SK-N-SH treated with all-trans-retinoic acid at 6 μM for 48 hours (cell line): ENCODE results near the gene RUSF1.

Experiments used
- ARNTL ChIP-seq: fragments of 450-650 bp; formaldehyde crosslinking; IDR thresholded peaks from 2 replicates; pipeline ENCODE4 v1.5.0; 2020; ENCODE audit warnings: low read depth, mild to moderate bottlenecking, moderate library complexity, borderline replicate concordance
- ISL1 ChIP-seq: fragments of 250-450 bp; sonication (Bioruptor Pico); IDR thresholded peaks from 2 replicates; pipeline ENCODE4 v2.1.2; 2022; ENCODE audit warnings: mild to moderate bottlenecking, moderate library complexity
- PATZ1 ChIP-seq: fragments of 250-450 bp; sonication (Bioruptor Pico); IDR thresholded peaks from 2 replicates; pipeline ENCODE4 v1.8.0; 2020; ENCODE audit warnings: mild to moderate bottlenecking, moderate library complexity, borderline replicate concordance
- PPARA ChIP-seq: fragments of 250-450 bp; sonication (Bioruptor Pico); IDR thresholded peaks from 2 replicates; pipeline ENCODE4 v1.5.0; 2020; ENCODE audit warnings: mild to moderate bottlenecking, borderline replicate concordance
- RARB ChIP-seq: fragments of 250-450 bp; sonication (Bioruptor Pico); IDR thresholded peaks from 2 replicates; pipeline ENCODE4 v1.8.0; 2021; ENCODE audit warnings: mild to moderate bottlenecking, moderate library complexity
- TCF4 ChIP-seq: fragments of 250-450 bp; sonication (Bioruptor Pico); IDR thresholded peaks from 2 replicates; pipeline ENCODE4 v1.8.0; 2021; ENCODE audit warnings: mild to moderate bottlenecking, moderate library complexity, borderline replicate concordance
- TOX ChIP-seq: fragments of 250-450 bp; sonication (Bioruptor Pico); IDR thresholded peaks from 2 replicates; pipeline ENCODE4 v1.8.0; 2021; ENCODE audit warnings: mild to moderate bottlenecking, moderate library complexity, borderline replicate concordance
- TSHZ2 ChIP-seq: fragments of 250-450 bp; sonication (Bioruptor Pico); IDR thresholded peaks from 2 replicates; pipeline ENCODE4 v1.5.0; 2020; ENCODE audit warnings: mild to moderate bottlenecking, moderate library complexity
- ZFP3 ChIP-seq: fragments of 250-450 bp; sonication (Bioruptor Pico); IDR thresholded peaks from 2 replicates; pipeline ENCODE4 v1.5.0; 2020; ENCODE audit warnings: mild to moderate bottlenecking, moderate library complexity
- ZFP30 ChIP-seq: fragments of 450-650 bp; formaldehyde crosslinking; IDR thresholded peaks from 2 replicates; pipeline ENCODE4 v1.5.0; 2022; ENCODE audit warnings: mild to moderate bottlenecking, moderate library complexity
- ZNF70 ChIP-seq: fragments of 450-650 bp; formaldehyde crosslinking; IDR thresholded peaks from 2 replicates; pipeline ENCODE4 v1.5.0; 2020; ENCODE audit warnings: mild to moderate bottlenecking, moderate library complexity

DNA sequence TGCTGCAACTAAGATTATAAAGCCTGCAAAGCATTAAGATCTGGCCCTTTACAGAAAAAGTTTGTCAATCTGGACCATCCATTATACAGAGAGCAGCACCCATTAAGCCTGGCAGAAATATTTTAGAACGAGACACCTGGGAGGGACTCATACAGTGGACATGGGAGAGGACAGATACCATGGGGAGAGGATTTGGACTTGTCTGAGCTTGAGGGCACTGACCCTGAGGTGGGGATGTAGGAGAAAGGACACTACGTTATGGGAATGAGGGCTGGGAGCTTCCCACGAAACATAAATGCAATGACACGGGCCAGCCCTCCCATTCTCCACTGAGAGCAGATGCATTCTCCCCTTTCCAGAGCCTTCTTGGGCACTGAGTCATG, 6.2 kb downstream of the RUSF1 start:
- TF ChIP-seq ZFP30 (no peak), PPARA (CRISPR knock-in tag) (no peak), ISL1 (CRISPR knock-in tag) (no peak), PATZ1 (no peak), ARNTL (CRISPR knock-in tag) (no peak), TSHZ2 (CRISPR knock-in tag) (no peak), TOX (no peak), ZFP3 (CRISPR knock-in tag) (no peak), ZNF70 (CRISPR knock-in tag) (no peak), RARB (CRISPR knock-in tag) (no peak), TCF4 (CRISPR knock-in tag) (no peak)
